HepG2 (cell line): Measurements from ENCODE around the gene MEIS1. TPM values are rescaled to one million over a fixed set of nuclear protein-coding genes. Genes with fewer than 3 reads are reported as not detected.
A peak's percentile ranks its signal among the peaks of the same experiment; 100 is the strongest.

ENCODE experiments used
- ARID3A ChIP-seq: IDR thresholded peaks from 2 replicates; pipeline ENCODE4 v1.6.1; 2012; ENCODE audit warnings: low read depth, low read length, improper control_type of control experiment
- ATF7 ChIP-seq, 2 experiments: fragments of 450-650 bp in 1 of 2; sonication (generic) in 1 of 2; formaldehyde crosslinking in 1 of 2; IDR thresholded peaks; 2 replicates each; pipeline versions ENCODE4 v1.4.0 to v1.6.1; 2016 to 2020; ENCODE audit warnings: antibody characterized with exemption in 1 of 2, mild to moderate bottlenecking in 1 of 2, missing genetic modification reagents in 1 of 2
- HCFC1 ChIP-seq: fragments of 150-350 bp; IDR thresholded peaks from 2 replicates; pipeline ENCODE4 v1.6.1; 2014; ENCODE audit warnings: low read depth, low read length
- HMG20B ChIP-seq: conservative IDR thresholded peaks from 2 replicates; pipeline ENCODE4 v1.6.1; 2016; ENCODE audit warnings: missing genetic modification reagents, missing compliant biosample characterization
- HOXA5 ChIP-seq: sonication (generic); formaldehyde crosslinking; IDR thresholded peaks from 2 replicates; pipeline ENCODE4 v1.4.0; 2020; ENCODE audit warnings: missing genetic modification reagents
- MYC ChIP-seq: sonication (generic); formaldehyde crosslinking; IDR thresholded peaks from 2 replicates; pipeline ENCODE4 v1.9.0; 2021; ENCODE audit warnings: missing genetic modification reagents, borderline replicate concordance
- NKX3-1 ChIP-seq: sonication (generic); formaldehyde crosslinking; IDR thresholded peaks from 2 replicates; pipeline ENCODE4 v1.5.0; 2020; ENCODE audit warnings: missing genetic modification reagents
- NRL ChIP-seq: sonication (generic); formaldehyde crosslinking; IDR thresholded peaks from 2 replicates; pipeline ENCODE4 v1.5.0; 2020; ENCODE audit warnings: missing genetic modification reagents, mild to moderate bottlenecking, moderate library complexity, borderline replicate concordance
- ONECUT2 ChIP-seq: sonication (generic); formaldehyde crosslinking; IDR thresholded peaks from 2 replicates; pipeline ENCODE4 v1.4.0; 2020; ENCODE audit warnings: missing genetic modification reagents
- PHF20 ChIP-seq: sonication (generic); formaldehyde crosslinking; IDR thresholded peaks from 2 replicates; pipeline ENCODE4 v1.5.0; 2020; ENCODE audit warnings: mild to moderate bottlenecking, missing genetic modification reagents
- PHF8 ChIP-seq: sonication (generic); formaldehyde crosslinking; IDR thresholded peaks from 2 replicates; pipeline ENCODE4 v1.5.0; 2020; ENCODE audit warnings: missing genetic modification reagents
- RARA ChIP-seq: IDR thresholded peaks from 2 replicates; pipeline ENCODE4 v1.6.1; 2016; ENCODE audit warnings: missing genetic modification reagents, missing compliant biosample characterization
- RXRA ChIP-seq: sonication (generic); formaldehyde crosslinking; IDR thresholded peaks from 2 replicates; pipeline ENCODE4 v1.5.1; 2020; ENCODE audit warnings: missing genetic modification reagents
- SRSF4 ChIP-seq: fragments of 200-400 bp; formaldehyde crosslinking; IDR thresholded peaks from one replicate; pipeline ENCODE4 v1.6.1; 2018; ENCODE audit warnings: mild to moderate bottlenecking, low read depth, low read length, moderate library complexity; ENCODE audit not compliant: poor library complexity, severe bottlenecking
- SUZ12 ChIP-seq: fragments of 150-350 bp; IDR thresholded peaks from 2 replicates; pipeline ENCODE4 v1.6.1; 2014; ENCODE audit warnings: low read depth, low read length
- TAF1 ChIP-seq: sonication (generic); formaldehyde crosslinking; IDR thresholded peaks from 2 replicates; pipeline ENCODE4 v1.4.0; 2020; ENCODE audit warnings: missing genetic modification reagents
- TEF ChIP-seq: sonication (generic); formaldehyde crosslinking; IDR thresholded peaks from 2 replicates; pipeline ENCODE4 v1.5.0; 2020; ENCODE audit warnings: missing genetic modification reagents
- TRAFD1 ChIP-seq: sonication (generic); formaldehyde crosslinking; IDR thresholded peaks from 2 replicates; pipeline ENCODE4 v1.5.1; 2020; ENCODE audit warnings: missing genetic modification reagents, mild to moderate bottlenecking, borderline replicate concordance
- ZC3H4 ChIP-seq: sonication (generic); formaldehyde crosslinking; IDR thresholded peaks from 2 replicates; pipeline ENCODE4 v1.4.0; 2020; ENCODE audit warnings: missing genetic modification reagents, borderline replicate concordance
- ZKSCAN8 ChIP-seq: IDR thresholded peaks from 2 replicates; pipeline ENCODE4 v1.6.1; 2016; ENCODE audit warnings: borderline replicate concordance, missing genetic modification reagents, missing compliant biosample characterization
- ZNF33B ChIP-seq: sonication (generic); formaldehyde crosslinking; IDR thresholded peaks from 2 replicates; pipeline ENCODE4 v1.5.1; 2020; ENCODE audit warnings: mild to moderate bottlenecking, missing genetic modification reagents
- ZNF460 ChIP-seq: sonication (generic); formaldehyde crosslinking; IDR thresholded peaks from 2 replicates; pipeline ENCODE4 v1.5.1; 2020; ENCODE audit warnings: missing genetic modification reagents, mild to moderate bottlenecking, borderline replicate concordance
- ZNF691 ChIP-seq: sonication (generic); formaldehyde crosslinking; IDR thresholded peaks from 2 replicates; pipeline ENCODE4 v1.4.0; 2020; ENCODE audit warnings: missing genetic modification reagents, low read depth, mild to moderate bottlenecking, borderline replicate concordance
- polyA plus RNA-seq, 8 experiments: library from polyadenylated mRNA; depleted of rRNA in 3 of 8; stranded (reverse) in 7 of 8; unstranded in 1 of 8; fragments of >200 nt; fragmentation: Illumina TruSeq in 4 of 8; extraction: Trizol in 4 of 8; gene quantifications; 2 replicates each; pipeline versions ENCODE4 v1.2.1 to v1.2.3, GENCODE V29; 2011 to 2016; ENCODE audit warnings: low read depth in 4 of 8, missing spikeins in 1 of 8, mixed read lengths in 1 of 8; ENCODE audit not compliant: insufficient read depth in 1 of 8
- total RNA-seq, 5 experiments: library from RNA; depleted of rRNA; stranded (reverse); fragments of >200 nt; fragmentation: Illumina TruSeq; extraction: Trizol; gene quantifications; 2 replicates each; pipeline ENCODE4 v1.2.3, GENCODE V29; 2016; ENCODE audit warnings: low read depth in 1 of 5
- TF ChIP-seq, protein P1 (sequence below): IDR thresholded peaks from 2 replicates; pipeline ENCODE4 v1.6.1; 2016; ENCODE audit warnings: control low read depth

Gene MEIS1
- total and polyA plus RNA-seq, 2 of the 13 experiments (the other 11 are each of a cell fraction or from before 2014, with no cell fraction given) = 3.8 to 6.0 TPM

DNA sequence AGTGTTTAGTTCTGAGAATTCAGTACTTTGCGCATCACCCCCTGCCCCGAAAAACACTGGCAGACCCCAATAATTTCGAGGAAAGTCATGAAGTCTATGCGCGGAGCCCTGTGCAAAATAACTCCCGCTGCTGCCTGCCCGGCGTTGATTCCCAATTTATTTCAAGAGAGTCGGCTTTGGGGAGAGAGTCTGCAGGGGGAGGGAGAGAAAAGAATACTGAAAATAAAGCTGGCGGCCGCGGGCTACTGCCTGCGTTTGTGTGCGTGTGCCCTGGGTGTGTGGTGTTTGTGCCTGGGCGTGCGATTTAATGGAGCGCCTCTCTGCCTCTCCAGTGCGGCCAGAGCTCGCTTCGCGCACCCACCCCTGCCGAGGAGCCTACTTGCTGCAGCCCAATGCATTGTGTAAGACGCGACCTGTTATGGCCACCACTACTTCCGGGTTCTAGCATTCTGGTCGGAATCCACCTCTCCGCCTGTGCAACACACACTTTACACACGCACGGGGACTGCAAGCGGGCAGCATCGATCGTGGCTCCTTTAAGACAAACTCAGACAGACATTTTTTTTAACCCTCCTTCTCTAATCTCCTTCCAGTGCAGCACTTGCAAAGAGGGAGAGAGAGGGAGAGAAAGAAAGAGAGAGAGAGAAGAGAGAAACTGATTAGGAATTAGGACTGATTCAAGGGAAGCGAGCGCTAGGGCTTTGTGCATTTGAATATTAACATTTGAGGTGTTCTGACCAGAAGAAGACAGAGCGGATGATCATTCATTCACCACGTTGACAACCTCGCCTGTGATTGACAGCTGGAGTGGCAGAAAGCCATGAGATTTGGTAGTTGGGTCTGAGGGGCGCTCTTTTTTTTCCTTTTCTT is at the start of gene MEIS1 (continued):
- TF ChIP-seq SRSF4 (no peak), HMG20B (CRISPR knock-in tag) (peak; percentile 39; the same call in 1 of the 2 replicates), TEF (CRISPR knock-in tag) (peak; percentile 92; the same call in 1 of the 2 replicates), PHF8 (CRISPR knock-in tag) (peak; percentile 73), TAF1 (peak; percentile 98), ZC3H4 (CRISPR knock-in tag) (no peak), NRL (peak; percentile 81), RXRA (CRISPR knock-in tag) (0 out of 2 replicates have a peak, but pooled peaks have one; percentile 42), ARID3A (peak; percentile 83), ATF7 (IDR thresholded peaks at IDR 0.05) (peak; percentile 58), ATF7 (CRISPR knock-in tag; IDR thresholded peaks at IDR 0.05) (no peak), TRAFD1 (no peak), SUZ12 (no peak), PHF20 (CRISPR knock-in tag) (peak; percentile 92), RARA (CRISPR knock-in tag) (peak; percentile 73), ZNF691 (CRISPR knock-in tag) (peak; percentile 91), ONECUT2 (CRISPR knock-in tag) (peak; percentile 85), MYC (peak; percentile 80; the same call in 1 of the 2 replicates), ZNF33B (CRISPR knock-in tag) (0 out of 2 replicates have a peak, but pooled peaks have one; percentile 79), NKX3-1 (CRISPR knock-in tag) (peak; percentile 79; the same call in 1 of the 2 replicates), HCFC1 (peak; percentile 41; the same call in 1 of the 2 replicates), ZKSCAN8 (CRISPR knock-in tag) (peak; percentile 65; the same call in 1 of the 2 replicates), ZNF460 (CRISPR knock-in tag) (no peak), HOXA5 (CRISPR knock-in tag) (peak; percentile 91)
- TF ChIP-seq, protein P1, sequence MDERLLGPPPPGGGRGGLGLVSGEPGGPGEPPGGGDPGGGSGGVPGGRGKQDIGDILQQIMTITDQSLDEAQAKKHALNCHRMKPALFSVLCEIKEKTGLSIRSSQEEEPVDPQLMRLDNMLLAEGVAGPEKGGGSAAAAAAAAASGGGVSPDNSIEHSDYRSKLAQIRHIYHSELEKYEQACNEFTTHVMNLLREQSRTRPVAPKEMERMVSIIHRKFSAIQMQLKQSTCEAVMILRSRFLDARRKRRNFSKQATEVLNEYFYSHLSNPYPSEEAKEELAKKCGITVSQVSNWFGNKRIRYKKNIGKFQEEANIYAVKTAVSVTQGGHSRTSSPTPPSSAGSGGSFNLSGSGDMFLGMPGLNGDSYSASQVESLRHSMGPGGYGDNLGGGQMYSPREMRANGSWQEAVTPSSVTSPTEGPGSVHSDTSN (CRISPR knock-in tag) = peak; percentile 79
